Adrenal gland (tissue), 5 donors: Measurements from ENCODE around the gene TENT5C.

Source experiments
- CTCF ChIP-seq, 6 experiments: fragments of 450-650 bp in 4 of 6; fragments of 200-600 bp in 2 of 6; sonication (generic) in 1 of 6; IDR thresholded peaks; 1 replicate in 5 of 6; 2 replicates in 1 of 6; pipeline versions ENCODE4 v1.5.1 to v1.8.0; 2016 to 2021; ENCODE audit warnings: antibody characterized with exemption in 6 of 6, mild to moderate bottlenecking in 2 of 6, moderate library complexity in 1 of 6
- POLR2A ChIP-seq, 2 donors: fragments of 450-650 bp; IDR thresholded peaks; one replicate each; pipeline ENCODE4 v1.6.1; 2017; ENCODE audit warnings: antibody characterized with exemption in 2 of 2, mild to moderate bottlenecking in 2 of 2, moderate library complexity in 1 of 2
- donor health status: DM: no; HTN: no; CAD: no.

- TF ChIP-seq CTCF (IDR thresholded peaks at IDR 0.05), result no peak
- TF ChIP-seq POLR2A (IDR thresholded peaks at IDR 0.05), result no peak
Observed at GRCh38 chr1:117646007-117646811, 40.4 kb downstream of the TENT5C start.
